ENCODE results near the gene ZNF121.
"Not testable (repeated sequence)": the region's sequence is repeated elsewhere in the genome, so short reads cannot be mapped to it uniquely, and the experiment has no call there.

The ZNF121 gene

GRCh38 chr19:9584073-9584833 lies at the start of gene ZNF121:
Gene ZNF121, minus strand, starts transcription at chr19:9584504. Its CDS starts 16,407 bp downstream, at chr19:9568097.
- DNase-seq = peak; percentile 83

- DNase-seq = no peak
These were observed 43.6 kb upstream of the ZNF121 start for GRCh38 chr19:9627856-9628255.

GRCh38 chr19:9622531-9622930 lies 38.2 kb upstream of the ZNF121 start:
- DNase-seq = no peak

- no peak for DNase-seq
These were observed 37.1 kb upstream of the ZNF121 start, which contains the start of gene ZNF561 for GRCh38 chr19:9621156-9622037. Gene ZNF561, minus strand, starts transcription at chr19:9621232. Its CDS starts 1,776 bp downstream, at chr19:9619456.

- DNase-seq = no peak
These were observed 36.5 kb upstream of the ZNF121 start for GRCh38 chr19:9620842-9621155.

- no peak for DNase-seq
These were observed 31.5 kb upstream of the ZNF121 start for GRCh38 chr19:9615844-9616243.

- no peak for DNase-seq
These were observed 26.3 kb upstream of the ZNF121 start for GRCh38 chr19:9610484-9611113.

- DNase-seq = no peak
These were observed 24.6 kb upstream of the ZNF121 start for GRCh38 chr19:9608912-9609311.

- no peak for DNase-seq
These were observed 12.7 kb upstream of the ZNF121 start for GRCh38 chr19:9597027-9597426.

- peak; percentile 15 for DNase-seq
These were observed 2.5 kb upstream of the ZNF121 start for GRCh38 chr19:9586764-9587163.

GRCh38 chr19:9582081-9582725 lies 2.1 kb downstream of the ZNF121 start:
- not testable (repeated sequence) for DNase-seq

GRCh38 chr19:9580728-9581127 lies 3.6 kb downstream of the ZNF121 start:
- DNase-seq = no peak

GRCh38 chr19:9570255-9570654 lies 14.0 kb downstream of the ZNF121 start:
- DNase-seq = no peak

- DNase-seq = no peak
These were observed 17.6 kb downstream of the ZNF121 start for GRCh38 chr19:9566729-9567128.

- no peak for DNase-seq
These were observed 18.2 kb downstream of the ZNF121 start for GRCh38 chr19:9565900-9566705.

- no peak for DNase-seq
These were observed 31.6 kb downstream of the ZNF121 start for GRCh38 chr19:9552536-9553274.

GRCh38 chr19:9547870-9548269 lies 36.4 kb downstream of the ZNF121 start:
- DNase-seq = no peak

- not testable (repeated sequence) for DNase-seq
These were observed 43.0 kb downstream of the ZNF121 start for GRCh38 chr19:9541281-9541680.

- not testable (repeated sequence) for DNase-seq
These were observed 44.4 kb downstream of the ZNF121 start for GRCh38 chr19:9539921-9540320.

GRCh38 chr19:9539201-9539600 lies 45.1 kb downstream of the ZNF121 start:
- DNase-seq = not testable (repeated sequence)
